NCI-H524 (cell line): ENCODE data around the gene PCBP3.
A peak's percentile ranks its signal among the peaks of the same experiment; 100 is the strongest.
"Not testable (repeated sequence)": the region's sequence is repeated elsewhere in the genome, so short reads cannot be mapped to it uniquely, and the experiment has no call there.

Source experiments
- DNase-seq, 2 experiments: peaks; one replicate each; lab custom pipeline; 2025; lab: John Stamatoyannopoulos, UW

Gene PCBP3

GRCh38 chr21:45965084-45965809 lies 321.7 kb downstream of the PCBP3 start:
- DNase-seq, result peak; percentile 80 to 96

GRCh38 chr21:45966791-45967394 lies 323.4 kb downstream of the PCBP3 start:
- no peak for DNase-seq

GRCh38 chr21:45969921-45970673 lies 326.6 kb downstream of the PCBP3 start:
- DNase-seq, result no peak

GRCh38 chr21:45970674-45971615 lies 327.4 kb downstream of the PCBP3 start:
- peak; percentile 20 to 81 for DNase-seq

- peak; percentile 40 to 73 for DNase-seq
Measured at GRCh38 chr21:45971616-45972352, 328.3 kb downstream of the PCBP3 start.

- DNase-seq, result peak in 1 of 2 experiments; percentile 32
Measured at GRCh38 chr21:45972353-45972715, 328.8 kb downstream of the PCBP3 start.

GRCh38 chr21:45972716-45973474 lies 329.4 kb downstream of the PCBP3 start:
- DNase-seq, result peak; percentile 39 to 77

- DNase-seq, result peak; percentile 80 to 87
Measured at GRCh38 chr21:45973475-45974072, 330.0 kb downstream of the PCBP3 start.

- DNase-seq, result peak in 1 of 2 experiments; percentile 54
Measured at GRCh38 chr21:45974073-45975019, 330.8 kb downstream of the PCBP3 start.

- DNase-seq, result no peak
Measured at GRCh38 chr21:45975020-45975666, 331.6 kb downstream of the PCBP3 start.

- DNase-seq, result not testable (repeated sequence)
Measured at GRCh38 chr21:45975667-45976409, 332.3 kb downstream of the PCBP3 start.

GRCh38 chr21:45976701-45977311 lies 333.3 kb downstream of the PCBP3 start:
- no peak for DNase-seq

GRCh38 chr21:45977396-45977795 lies 333.9 kb downstream of the PCBP3 start:
- DNase-seq, result no peak

- DNase-seq, result no peak
Measured at GRCh38 chr21:45979141-45979631, 335.7 kb downstream of the PCBP3 start.

GRCh38 chr21:45979651-45980050 lies 336.1 kb downstream of the PCBP3 start:
- no peak for DNase-seq

GRCh38 chr21:45980271-45980670 lies 336.7 kb downstream of the PCBP3 start:
- DNase-seq, result no peak

- DNase-seq, result no peak
Measured at GRCh38 chr21:45980697-45981096, 337.2 kb downstream of the PCBP3 start.
